Measurements from ENCODE around the gene HCN1.
"Not testable (repeated sequence)": the region's sequence is repeated elsewhere in the genome, so short reads cannot be mapped to it uniquely, and the experiment has no call there.

GRCh38 chr5:45444856-45445255, 251.3 kb downstream of the HCN1 start:
- not testable (repeated sequence) for TF ChIP-seq CTCF, POLR2A (IDR thresholded peaks at IDR 0.05)
